Stimulated activated CD4-positive, alpha-beta T cell treated with anti-CD3 and anti-CD28 coated beads, Interleukin-1b, Interleukin-23, amount 100 ng/mL, for 24 hours (primary cell): ENCODE data around the gene ISM1.

Experiments
- DNase-seq, 4 experiments: peaks; one replicate each; pipeline ENCODE4 v3.0.0-alpha.2; 2020; ENCODE audit warnings: low read depth in 4 of 4, low spot score in 1 of 4

Gene ISM1

GRCh38 chr20:13251904-13252297, 30.8 kb downstream of the ISM1 start:
- no peak for DNase-seq

- DNase-seq: no peak
These were observed 34.3 kb downstream of the ISM1 start for GRCh38 chr20:13255356-13255755.

- no peak for DNase-seq
These were observed 35.5 kb downstream of the ISM1 start for GRCh38 chr20:13256606-13257005.

DNA sequence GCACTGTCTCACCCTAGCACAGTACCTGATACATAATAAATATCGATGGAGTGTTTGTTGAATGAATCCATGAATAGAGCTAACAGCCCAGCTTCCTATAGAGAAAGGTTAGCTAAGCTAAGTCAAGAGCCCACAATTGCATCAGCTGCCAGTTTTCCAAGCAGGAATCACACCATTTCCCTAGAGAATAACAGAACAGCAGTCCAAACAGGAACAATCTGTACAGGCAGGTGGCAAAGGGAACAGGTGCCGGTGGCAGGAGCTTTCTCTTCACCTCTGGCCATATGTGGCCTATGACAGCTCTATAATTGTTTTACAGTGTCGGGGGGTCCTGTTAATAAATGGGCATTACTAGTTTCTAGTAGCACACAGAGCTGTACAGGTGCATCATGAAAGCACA, 38.8 kb downstream of the ISM1 start:
- no peak for DNase-seq

GRCh38 chr20:13260650-13261279, 39.7 kb downstream of the ISM1 start:
- DNase-seq: no peak

DNA sequence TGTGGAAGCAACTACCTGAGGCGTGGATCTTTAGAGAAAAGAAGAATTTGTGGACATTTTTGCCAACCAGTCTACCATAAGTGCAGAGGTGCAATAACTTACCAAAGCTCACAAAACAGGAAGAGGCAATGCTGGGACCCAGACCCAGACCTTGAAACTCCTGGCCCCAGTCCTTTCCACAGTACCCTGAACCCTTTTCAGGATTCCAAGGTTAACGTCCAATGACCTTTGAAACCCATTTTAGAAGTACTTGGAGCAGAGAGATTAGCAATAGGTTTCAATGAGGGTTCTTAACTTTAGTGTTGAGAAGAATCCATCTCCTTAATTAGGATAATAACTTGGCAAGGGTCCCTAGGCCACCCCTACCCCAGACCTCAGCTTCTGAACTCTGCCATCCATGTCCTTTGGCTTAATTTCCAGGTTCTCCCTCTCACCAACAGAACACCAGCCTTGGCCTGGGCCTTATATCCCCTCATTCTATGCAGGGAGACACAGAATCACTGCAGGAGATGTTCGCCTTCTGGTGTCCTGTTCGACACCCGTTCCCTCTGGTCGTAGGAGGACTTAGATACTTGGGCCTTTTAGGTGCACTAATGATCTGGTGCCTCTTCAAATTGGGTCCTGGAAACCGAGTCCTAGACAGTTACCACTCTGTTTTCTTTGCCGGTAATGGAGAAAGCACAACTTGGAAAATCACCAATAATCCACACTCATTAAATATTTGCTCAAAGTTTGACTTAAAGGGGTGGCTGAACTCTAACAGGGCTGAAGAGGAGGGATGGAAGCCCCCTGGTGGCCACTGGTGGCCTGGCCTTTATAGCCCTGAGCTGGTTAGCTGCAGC, 40.6 kb downstream of the ISM1 start:
- DNase-seq: peak; percentile 34 to 59 (median 52)

DNA sequence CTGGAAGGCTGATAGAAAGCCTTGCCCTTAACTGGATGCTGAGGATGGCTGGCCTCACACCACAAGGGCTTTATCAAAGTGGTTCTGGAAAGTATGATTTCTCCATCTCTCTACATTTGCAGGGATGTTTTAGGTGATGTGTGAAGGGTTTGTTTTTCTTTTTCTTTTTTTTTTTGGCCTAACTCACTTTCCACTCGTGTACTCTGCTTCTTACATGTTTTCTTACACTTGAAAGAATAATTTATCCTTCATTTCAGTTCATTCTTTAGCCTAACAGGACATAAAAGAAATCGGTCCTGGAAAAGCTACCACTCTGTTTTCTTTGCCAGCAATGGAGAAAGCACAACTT, 41.2 kb downstream of the ISM1 start:
- DNase-seq: no peak

GRCh38 chr20:13262671-13263360, 41.7 kb downstream of the ISM1 start:
- no peak for DNase-seq

DNA sequence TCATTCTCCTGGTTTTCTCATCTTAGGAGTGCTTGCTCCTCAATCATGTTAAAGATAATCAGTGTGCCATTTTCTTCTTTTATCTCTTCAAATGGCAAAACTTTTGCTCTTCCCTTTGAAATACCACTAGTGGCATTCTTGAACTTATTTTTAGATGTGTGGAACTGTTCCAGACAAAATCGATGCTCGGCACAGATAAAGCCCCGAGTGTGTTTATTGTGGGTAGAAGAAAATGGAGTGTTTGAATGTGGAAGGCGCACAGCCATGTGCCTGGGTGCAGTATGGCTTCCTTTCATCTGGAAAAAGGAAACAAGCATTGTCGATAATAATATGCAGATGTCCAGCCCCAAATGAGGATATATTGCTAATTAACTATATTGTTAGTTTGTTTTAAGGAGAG, 42.4 kb downstream of the ISM1 start:
- no peak for DNase-seq

- no peak for DNase-seq
These were observed 43.8 kb downstream of the ISM1 start for GRCh38 chr20:13264907-13265306.

- no peak for DNase-seq
These were observed 44.9 kb downstream of the ISM1 start for GRCh38 chr20:13265941-13266340.

- DNase-seq: no peak
These were observed 46.2 kb downstream of the ISM1 start for GRCh38 chr20:13267231-13267630.

GRCh38 chr20:13268953-13269352, 47.9 kb downstream of the ISM1 start:
- DNase-seq: no peak

- DNase-seq: no peak
These were observed 49.1 kb downstream of the ISM1 start for GRCh38 chr20:13270211-13270610.

DNA sequence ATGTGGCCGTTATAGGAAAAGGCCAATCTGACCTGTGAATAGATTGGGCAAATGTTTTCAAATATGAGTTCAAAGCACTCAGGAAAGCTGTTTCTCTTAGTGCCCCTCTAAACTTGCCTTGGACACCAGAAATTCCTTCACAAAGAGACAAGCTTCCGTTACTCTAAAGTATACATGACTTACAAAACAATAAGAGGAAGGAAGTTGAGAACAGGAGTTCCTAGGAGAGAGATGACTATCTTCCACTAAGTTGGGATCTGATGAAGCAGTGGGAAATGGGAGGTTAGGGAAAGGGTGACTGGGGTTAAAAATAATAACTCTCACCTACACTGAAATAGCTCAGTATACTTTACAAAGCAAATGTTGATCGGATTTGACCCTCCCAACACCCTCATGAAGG, 50.0 kb downstream of the ISM1 start:
- DNase-seq: no peak

DNA sequence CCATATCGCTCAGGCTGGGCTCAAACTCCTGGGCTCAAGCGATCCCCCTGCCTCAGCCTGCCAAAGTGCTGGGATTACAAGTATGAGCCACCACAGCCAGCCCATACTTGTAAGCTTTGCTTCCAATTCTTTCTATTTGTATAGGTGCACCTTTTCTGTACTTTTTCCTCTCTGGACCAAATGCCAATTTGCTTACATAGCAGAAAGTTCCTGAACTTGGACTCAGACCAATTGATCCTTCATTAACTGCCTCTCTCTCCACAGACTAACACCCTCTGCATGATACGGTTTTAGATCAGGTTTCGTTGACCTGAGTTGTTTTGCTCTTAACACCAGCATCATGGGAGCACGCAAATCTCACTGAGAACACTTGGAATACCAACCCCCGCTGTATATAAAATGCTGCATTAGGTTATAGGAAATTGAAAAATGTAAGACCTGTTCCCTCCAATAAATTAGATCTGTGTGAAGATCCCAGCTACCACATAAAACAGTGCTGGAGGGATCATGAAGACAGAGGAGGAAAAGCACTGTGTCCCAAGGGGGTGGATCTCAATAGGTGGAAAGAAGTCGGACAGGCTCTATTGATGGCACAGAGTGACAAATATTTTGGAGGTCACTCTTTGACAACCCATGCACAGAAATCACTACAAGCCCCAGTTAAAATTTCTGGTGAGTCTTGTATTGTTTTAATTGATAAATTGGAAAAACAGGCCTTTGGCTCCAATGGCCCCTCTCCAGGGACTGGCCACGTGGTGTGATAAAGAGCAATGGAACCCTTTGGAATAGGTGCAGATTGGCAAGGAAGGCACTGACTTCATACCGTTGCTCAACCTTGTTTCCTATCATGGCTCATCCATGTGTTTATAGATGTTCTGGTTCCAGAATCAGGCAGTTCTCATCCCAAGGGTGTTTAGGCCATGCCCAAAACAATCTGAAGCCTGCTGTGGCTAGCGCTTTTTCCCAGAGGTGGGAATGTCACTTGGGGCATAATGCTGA, 51.2 kb downstream of the ISM1 start:
- no peak for DNase-seq

DNA sequence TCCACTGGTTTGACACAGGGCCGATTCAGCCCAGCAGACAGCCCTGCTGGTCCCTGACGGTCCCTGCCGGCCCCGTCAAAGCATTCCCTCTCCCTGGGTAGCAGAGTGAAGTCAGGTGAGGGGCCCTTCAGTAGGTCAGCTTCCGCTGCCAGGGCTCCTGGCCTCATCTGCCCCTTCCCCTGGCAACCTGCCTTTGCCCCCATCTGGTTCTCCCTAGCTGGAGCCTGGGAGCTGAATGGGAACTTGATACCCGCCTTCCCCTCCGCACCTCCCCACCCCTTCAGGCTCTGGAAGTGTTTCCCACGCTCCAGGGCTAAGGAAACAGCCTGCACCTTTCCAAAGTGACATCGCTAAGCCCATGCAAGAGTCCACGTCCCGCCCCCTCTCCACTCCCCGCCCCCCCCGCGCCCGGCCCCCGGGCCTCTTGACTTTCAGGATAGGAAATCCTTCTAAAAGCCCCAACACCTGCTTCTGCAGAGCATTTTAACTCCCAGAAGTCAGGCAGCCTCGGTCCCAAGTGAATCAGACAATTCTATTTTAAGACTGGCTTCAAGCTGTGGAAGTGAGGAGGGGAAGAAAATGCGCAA, 53.3 kb downstream of the ISM1 start:
- DNase-seq: no peak

- DNase-seq: no peak
These were observed 56.0 kb downstream of the ISM1 start for GRCh38 chr20:13276945-13277541.

- no peak for DNase-seq
These were observed 56.7 kb downstream of the ISM1 start for GRCh38 chr20:13277663-13278295.
